GM13977 (cell line): ENCODE data around the gene NTRK1.

Experiments
- DNase-seq: peaks from one replicate; pipeline ENCODE4 v3.0.0; 2012; ENCODE audit warnings: low spot score
- CTCF ChIP-seq: IDR thresholded peaks from 2 replicates; pipeline ENCODE4 v1.5.1; 2012; ENCODE audit warnings: mild to moderate bottlenecking, control low read depth; ENCODE audit not compliant: insufficient read depth; ENCODE audit errors: extremely low read depth, missing control alignments
- in situ Hi-C: fragments of 300-500 bp; cut with MboI; formaldehyde crosslinking; loops from one replicate; pipeline ENCODE4 v1.12.0; 2022; ENCODE audit warnings: low sequenced_read_pairs, low pct_unique_long_range_greater_than_20kb, mixed read lengths, inconsistent platforms; ENCODE audit not compliant: unreplicated experiment

NTRK1 gene

GRCh38 chr1:156854634-156855033, 6.0 kb upstream of the NTRK1 start:
- DNase-seq, result no peak
- TF ChIP-seq CTCF, result no peak
- in situ Hi-C loops, result loop anchor here (25.0 kb wide), 1 partner anchor 142 kb away; the partner anchor contains the start of gene CRABP2

GRCh38 chr1:156856282-156856785, 4.3 kb upstream of the NTRK1 start:
- in situ Hi-C loops, result loop anchor here (25.0 kb wide), 1 partner anchor 144 kb away; the partner anchor contains the start of gene CRABP2
- TF ChIP-seq CTCF, result no peak
- no peak for DNase-seq

DNA sequence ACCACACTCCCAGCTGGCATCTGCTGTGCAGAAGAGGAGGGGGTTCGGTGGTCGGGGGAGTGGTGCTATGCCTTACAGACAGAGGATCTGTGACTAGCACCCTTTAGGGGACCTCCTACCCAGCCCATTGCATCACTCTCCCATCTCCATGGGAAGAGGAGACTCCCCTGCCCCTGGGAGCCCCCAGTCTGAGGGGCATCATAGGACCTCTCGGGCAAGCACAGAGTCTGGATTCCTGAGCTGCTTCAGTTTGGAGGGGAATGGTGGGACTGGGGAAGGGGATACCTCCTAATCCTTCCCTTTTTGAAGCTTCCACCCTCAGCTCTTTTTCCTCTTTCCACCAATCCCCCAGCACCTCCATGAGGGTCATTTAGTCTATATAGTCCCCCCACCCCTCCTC, 3.1 kb upstream of the NTRK1 start:
- no peak for DNase-seq
- no peak for TF ChIP-seq CTCF
- in situ Hi-C loops, result loop anchor here (25.0 kb wide), 1 partner anchor 145 kb away; the partner anchor contains the start of gene CRABP2

GRCh38 chr1:156858555-156858956, 2.1 kb upstream of the NTRK1 start:
- in situ Hi-C loops, result loop anchor here (25.0 kb wide), 1 partner anchor 146 kb away; the partner anchor contains the start of gene CRABP2
- no peak for TF ChIP-seq CTCF
- DNase-seq, result no peak

GRCh38 chr1:156858959-156859522, 1.6 kb upstream of the NTRK1 start, which contains the start of gene INSRR:
Gene INSRR (minus strand): TSS chr1:156859117. CDS start chr1:156858621, 496 bp downstream.
- no peak for DNase-seq
- in situ Hi-C loops, result loop anchor here (25.0 kb wide), 1 partner anchor 147 kb away; the partner anchor contains the start of gene CRABP2
- no peak for TF ChIP-seq CTCF

DNA sequence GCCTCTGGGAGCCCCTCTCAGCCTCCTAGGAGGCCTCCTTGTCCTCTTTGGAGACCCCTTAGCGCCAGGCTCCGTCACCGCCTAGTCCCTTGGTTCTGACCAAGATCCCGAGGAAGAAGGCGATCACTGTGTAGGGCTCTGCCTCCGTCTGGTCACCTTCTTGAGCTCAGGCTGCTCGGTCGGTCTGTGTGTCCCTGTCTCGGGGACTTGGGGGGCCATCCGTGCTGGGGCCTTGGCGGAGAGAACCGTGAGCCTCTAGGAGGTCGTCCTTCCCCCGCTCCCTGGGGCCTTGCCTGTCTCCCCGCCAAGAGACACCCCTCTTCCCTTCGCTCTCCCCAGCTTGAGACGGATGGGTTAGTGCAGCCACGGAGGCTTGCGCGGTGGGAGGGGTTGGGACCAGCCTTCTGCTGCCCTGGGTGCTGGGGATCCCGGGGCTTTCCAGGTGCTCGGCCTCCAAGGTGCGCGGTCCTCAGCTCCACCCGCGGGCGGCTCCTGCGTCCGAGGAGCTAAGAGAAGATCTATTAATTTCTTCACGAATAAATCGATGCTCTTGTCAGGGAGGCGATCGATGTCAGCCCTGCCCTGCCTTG, 1.0 kb upstream of the NTRK1 start:
- peak; percentile 70 for DNase-seq
- in situ Hi-C loops, result loop anchor here (25.0 kb wide), 1 partner anchor 147 kb away; the partner anchor contains the start of gene CRABP2
- no peak for TF ChIP-seq CTCF
